Stimulated activated naive CD8-positive, alpha-beta T cell treated with anti-CD3 and anti-CD28 coated beads, Interleukin-15, Interleukin-2, amounts not matched to agents 100 U/mL and 50 U/mL, for 24 hours (primary cell): ENCODE measurements around the gene MCL1.
"Not testable (repeated sequence)": the region's sequence is repeated elsewhere in the genome, so short reads cannot be mapped to it uniquely, and the experiment has no call there.

Source experiments
- ATAC-seq: fragments of 150-1000 bp; cut with Tn5 transposase; one replicate; pipeline ENCODE4 v1.10.0; 2021
- DNase-seq: peaks from one replicate; pipeline ENCODE4 v3.0.0; 2021

MCL1 gene

GRCh38 chr1:150568594-150568966 is 10.8 kb downstream of the MCL1 start:
- DNase-seq (no peak), ATAC-seq (no peak)

GRCh38 chr1:150567717-150568593 is 11.5 kb downstream of the MCL1 start:
- ATAC-seq: peak; percentile 16
- peak; percentile 66 for DNase-seq

- DNase-seq (peak; percentile 61), ATAC-seq (peak; percentile 45)
Measured at GRCh38 chr1:150567341-150567716, 12.1 kb downstream of the MCL1 start.

- ATAC-seq (no peak), DNase-seq (no peak)
Measured at GRCh38 chr1:150566589-150567340, 12.6 kb downstream of the MCL1 start.

- DNase-seq: not testable (repeated sequence)
Measured at GRCh38 chr1:150565240-150565991, 14.0 kb downstream of the MCL1 start.

GRCh38 chr1:150564051-150564991 is 15.1 kb downstream of the MCL1 start:
- DNase-seq (no peak), ATAC-seq (no peak)

More at GRCh38 chr1:150565240-150565991, 14.0 kb downstream of the MCL1 start:
- not testable (repeated sequence) for ATAC-seq

GRCh38 chr1:150563340-150564038 is 15.9 kb downstream of the MCL1 start:
- no peak for DNase-seq

GRCh38 chr1:150562446-150563339 is 16.7 kb downstream of the MCL1 start:
- DNase-seq (peak; percentile 86), ATAC-seq (peak; percentile 40)

More at GRCh38 chr1:150563340-150564038, 15.9 kb downstream of the MCL1 start:
- peak; percentile 24 for ATAC-seq

GRCh38 chr1:150561974-150562445 is 17.4 kb downstream of the MCL1 start:
- DNase-seq (peak; percentile 91), ATAC-seq (peak; percentile 57)

- ATAC-seq (peak; percentile 42), DNase-seq (peak; percentile 75)
Measured at GRCh38 chr1:150561254-150561973, 18.0 kb downstream of the MCL1 start.

GRCh38 chr1:150560576-150561253 is 18.7 kb downstream of the MCL1 start:
- ATAC-seq (peak; percentile 56), DNase-seq (peak; percentile 92)

GRCh38 chr1:150560011-150560438 is 19.4 kb downstream of the MCL1 start:
- ATAC-seq: peak; percentile 6
- peak; percentile 84 for DNase-seq

- no peak for ATAC-seq
- no peak for DNase-seq
Measured at GRCh38 chr1:150559656-150560010, 19.8 kb downstream of the MCL1 start.

GRCh38 chr1:150558761-150559655 is 20.4 kb downstream of the MCL1 start:
- no peak for DNase-seq
- ATAC-seq: no peak

GRCh38 chr1:150558303-150558704 is 21.1 kb downstream of the MCL1 start:
- DNase-seq (no peak), ATAC-seq (no peak)

GRCh38 chr1:150557813-150558212 is 21.6 kb downstream of the MCL1 start:
- ATAC-seq (no peak), DNase-seq (no peak)

- no peak for DNase-seq
- ATAC-seq: no peak
Measured at GRCh38 chr1:150557065-150557600, 22.3 kb downstream of the MCL1 start.
